PFSK-1 (cell line): Measurements from ENCODE around the gene TK2.

Experiments
- FOXP2 ChIP-seq: optimal IDR thresholded peaks from 2 replicates; pipeline ENCODE3; 2011; ENCODE audit warnings: borderline replicate concordance, control low read depth, inconsistent platforms; ENCODE audit not compliant: insufficient read depth; ENCODE audit errors: extremely low read length, extremely low read depth
- POLR2AphosphoS5 ChIP-seq: IDR thresholded peaks from 2 replicates; pipeline ENCODE4 v1.6.1; 2012; ENCODE audit warnings: low read depth, mild to moderate bottlenecking, control low read depth, low read length, moderate library complexity
- REST ChIP-seq, 2 experiments: IDR thresholded peaks; 2 replicates each; pipeline versions ENCODE4 v1.6.1 to v1.8.0; 2011 to 2012; ENCODE audit warnings: low read depth in 2 of 2, low read length in 2 of 2, control low read depth in 1 of 2, inconsistent platforms in 1 of 2, mild to moderate bottlenecking in 1 of 2, moderate library complexity in 1 of 2; ENCODE audit not compliant: insufficient read depth in 1 of 2
- SIN3A ChIP-seq: IDR thresholded peaks from 2 replicates; pipeline ENCODE4 v1.6.1; 2012; ENCODE audit warnings: mild to moderate bottlenecking, low read length, moderate library complexity, borderline replicate concordance; ENCODE audit not compliant: insufficient read depth
- TAF1 ChIP-seq: IDR thresholded peaks from 2 replicates; pipeline ENCODE4 v1.6.1; 2012; ENCODE audit warnings: low read length, control low read depth, borderline replicate concordance; ENCODE audit not compliant: insufficient read depth

TK2 gene

GRCh38 chr16:66481081-66481942 is 68.6 kb downstream of the TK2 start:
- TF ChIP-seq SIN3A (no peak), TAF1 (no peak), FOXP2 (no peak), POLR2AphosphoS5 (no peak), REST (IDR thresholded peaks at IDR 0.05; ENCODE audit: insufficient read depth in 1 of 2, low read depth in 2 of 2, low read length in 2 of 2) (no peak)

GRCh38 chr16:66480265-66481080 is 69.4 kb downstream of the TK2 start:
- TF ChIP-seq TAF1 (no peak), POLR2AphosphoS5 (no peak), REST (IDR thresholded peaks at IDR 0.05; ENCODE audit: insufficient read depth in 1 of 2, low read depth in 2 of 2, low read length in 2 of 2) (no peak), FOXP2 (no peak), SIN3A (no peak)

- TF ChIP-seq SIN3A (no peak), TAF1 (no peak), POLR2AphosphoS5 (no peak), REST (IDR thresholded peaks at IDR 0.05; ENCODE audit: insufficient read depth in 1 of 2, low read depth in 2 of 2, low read length in 2 of 2) (no peak), FOXP2 (no peak)
Measured at GRCh38 chr16:66479661-66480264, 70.2 kb downstream of the TK2 start.

- TF ChIP-seq SIN3A (no peak), TAF1 (no peak), FOXP2 (no peak), POLR2AphosphoS5 (no peak)
Measured at GRCh38 chr16:66478733-66479511, 71.0 kb downstream of the TK2 start.
